ENCODE data around the gene GIMAP2. TPM values are rescaled to one million over a fixed set of nuclear protein-coding genes. Genes with fewer than 3 reads are reported as not detected.
"Not testable (repeated sequence)": the region's sequence is repeated elsewhere in the genome, so short reads cannot be mapped to it uniquely, and the experiment has no call there.

The GIMAP2 gene
- polyA plus RNA-seq, 3 donors: 45.6 to 63.8 (median 47.0) TPM

DNA sequence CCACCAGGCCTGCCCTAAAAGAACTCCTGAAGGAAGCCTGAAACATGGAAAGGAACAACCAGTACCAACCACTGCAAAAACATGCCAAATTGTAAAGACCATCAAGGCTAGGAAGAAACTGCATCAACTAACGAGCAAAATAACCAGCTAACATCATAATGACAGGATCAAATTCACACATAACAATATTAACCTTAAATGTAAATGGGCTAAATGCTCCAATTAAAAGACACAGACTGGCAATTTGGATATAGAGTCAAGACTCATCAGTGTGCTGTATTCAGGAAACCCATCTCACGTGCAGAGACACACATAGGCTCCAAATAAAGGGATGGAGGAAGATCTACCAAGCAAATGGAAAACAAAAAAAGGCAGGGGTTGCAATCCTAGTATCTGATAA lies 5.1 kb upstream of the GIMAP2 start:
- H3K4me1 Mint-ChIP-seq: peaks cover 63% of the 10 kb centered on the region
- H4K20me1 ChIP-seq (ENCODE audit: insufficient read depth, low read length); H3K4me3 Mint-ChIP-seq; DNase-seq; H3K27ac ChIP-seq (ENCODE audit: low read depth in 1 of 2, low read length in 2 of 2); H3K4me2 ChIP-seq (replicated peaks; ENCODE audit: extremely low read depth, low read length, poor library complexity, severe bottlenecking); H3K9me3 Mint-ChIP-seq; H2AFZ ChIP-seq (ENCODE audit: insufficient read depth, low read depth, low read length, poor library complexity, severe bottlenecking); H3K4me3 ChIP-seq (replicated peaks in 1 of 3; ENCODE audit: low read depth in 2 of 3, low read length in 3 of 3); H3K9ac ChIP-seq (ENCODE audit: insufficient read depth, low read length, poor library complexity, severe bottlenecking); H3K79me2 ChIP-seq (ENCODE audit: insufficient read depth, low read length); H3K9me3 ChIP-seq (replicated peaks in 1 of 2; ENCODE audit: control insufficient read depth in 1 of 2, insufficient read depth in 1 of 2, low read length in 2 of 2); H3K27me3 Mint-ChIP-seq (ENCODE audit: low read depth in 3 of 3); H3K36me3 Mint-ChIP-seq; intact Hi-C loops (cut with micrococcal nuclease); H3K27me3 ChIP-seq (ENCODE audit: control insufficient read depth in 2 of 2, insufficient read depth in 2 of 2, low read length in 2 of 2); H3K27ac Mint-ChIP-seq; H3K36me3 ChIP-seq (replicated peaks in 1 of 2; ENCODE audit: control insufficient read depth in 1 of 2, insufficient read depth in 2 of 2, low read length in 2 of 2): not testable (repeated sequence)
- H3K4me1 ChIP-seq (ENCODE audit: control insufficient read depth in 1 of 2, insufficient read depth in 2 of 2, low read length in 2 of 2): peaks cover 35 to 46% of the 10 kb centered on the region in 2 donors
- no CpG with 5 or more reads among the region's 2 CpGs for WGBS (ENCODE audit: insufficient coverage)

DNA sequence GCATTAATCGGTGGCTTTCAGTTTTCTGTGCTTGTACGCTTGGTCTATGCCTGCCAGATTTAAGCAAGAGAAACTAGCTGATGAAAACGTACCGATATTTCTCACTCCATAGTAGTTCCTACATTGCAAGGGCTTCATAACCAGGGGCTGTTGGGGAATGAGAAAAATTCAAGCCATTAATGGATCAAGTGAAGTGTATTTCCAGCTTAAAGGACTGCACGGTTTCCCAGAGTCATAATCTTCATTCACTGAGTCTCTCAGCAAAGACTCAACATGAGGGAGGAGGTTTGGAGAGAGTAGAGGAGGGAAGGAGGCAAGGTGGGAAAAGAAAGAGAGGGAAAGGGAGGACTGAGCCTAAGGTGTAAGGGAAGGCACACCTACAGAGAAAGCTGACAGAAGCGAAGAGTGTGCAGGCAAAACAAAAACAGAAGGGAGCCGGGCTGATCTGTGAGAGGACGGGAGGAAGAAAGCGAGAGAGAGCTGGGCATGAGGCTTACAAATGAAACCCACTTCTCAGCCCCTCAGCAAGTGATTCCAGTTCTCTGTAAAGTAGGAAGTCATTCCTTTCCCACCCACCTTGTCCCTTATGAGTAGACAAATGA lies 625 bp downstream of the GIMAP2 start:
- DNase-seq: peak in 1 of 3 donors; percentile 7
- Histone ChIP-seq H3K27ac (ENCODE audit: low read depth in 1 of 2, low read length in 2 of 2) (peak overlapping the region; percentile 51 to 84), H3K9ac (ENCODE audit: insufficient read depth, low read length, poor library complexity, severe bottlenecking) (peak overlapping the region; percentile 62), H3K27me3 (ENCODE audit: control insufficient read depth in 2 of 2, insufficient read depth in 2 of 2, low read length in 2 of 2) (no peaks in the 10 kb centered on the region), H3K9me3 (replicated peaks in 1 of 2; ENCODE audit: control insufficient read depth in 1 of 2, insufficient read depth in 1 of 2, low read length in 2 of 2) (peaks cover 0 to 5% of the 10 kb centered on the region in 2 donors), H4K20me1 (ENCODE audit: insufficient read depth, low read length) (peaks cover 15% of the 10 kb centered on the region), H3K4me3 (replicated peaks in 1 of 3; ENCODE audit: low read depth in 2 of 3, low read length in 3 of 3) (peak overlapping the region; percentile 65 to 100 (median 83)), H3K36me3 (replicated peaks in 1 of 2; ENCODE audit: control insufficient read depth in 1 of 2, insufficient read depth in 2 of 2, low read length in 2 of 2) (peaks cover 19 to 27% of the 10 kb centered on the region in 2 donors), H3K79me2 (ENCODE audit: insufficient read depth, low read length) (peaks cover 53% of the 10 kb centered on the region), H3K4me1 (ENCODE audit: control insufficient read depth in 1 of 2, insufficient read depth in 2 of 2, low read length in 2 of 2) (peaks cover 47 to 51% of the 10 kb centered on the region in 2 donors), H2AFZ (ENCODE audit: insufficient read depth, low read depth, low read length, poor library complexity, severe bottlenecking) (peak overlapping the region; percentile 37), H3K4me2 (replicated peaks; ENCODE audit: extremely low read depth, low read length, poor library complexity, severe bottlenecking) (peak overlapping the region; percentile 93)
- Mint-ChIP-seq H3K4me1 (peaks cover 73% of the 10 kb centered on the region), H3K36me3 (peaks cover 35 to 39% of the 10 kb centered on the region in 2 donors), H3K9me3 (peaks cover 2 to 8% (median 6%) of the 10 kb centered on the region in 7 donors), H3K27ac (peak overlapping the region; percentile 90 to 96 (median 92)), H3K4me3 (peak overlapping the region; percentile 90 to 100), H3K27me3 (ENCODE audit: low read depth in 3 of 3) (peaks cover 0 to 5% (median 0%) of the 10 kb centered on the region in 3 donors)
- intact Hi-C loops (cut with micrococcal nuclease): no loop called here
- WGBS (ENCODE audit: insufficient coverage): no CpG with 5 or more reads among the region's 9 CpGs
- TF ChIP-seq CTCF (IDR thresholded peaks at IDR 0.05): no peak

Data from CD14-positive monocyte (primary cell).